RWPE1 (cell line): ENCODE data around the gene TAX1BP3.

Experiments
- CTCF ChIA-PET: fragments of 350-600 bp; sonication (Branson Sonifier 250); formaldehyde crosslinking; extraction: SDS; loops from one replicate; lab custom pipeline; 2021; lab: Yijun Ruan, JAX
- POLR2A ChIA-PET: fragments of 400-600 bp; formaldehyde crosslinking; extraction: SDS; loops from one replicate; lab custom pipeline; 2020; ENCODE audit warnings: antibody characterized with exemption; ENCODE audit not compliant: low non-redundant PET; lab: Yijun Ruan, JAX
- DNase-seq: peaks from one replicate; pipeline ENCODE4 v3.0.0; 2012; ENCODE audit warnings: low spot score
- H3K27ac ChIP-seq: fragments of 450-650 bp; 2 replicates; pipeline ENCODE4 v1.5.1; 2017
- CTCF ChIP-seq: fragments of 450-650 bp; conservative IDR thresholded peaks from 2 replicates; pipeline ENCODE4 v1.5.1; 2017; ENCODE audit warnings: low read depth, mild to moderate bottlenecking

Gene TAX1BP3

DNA sequence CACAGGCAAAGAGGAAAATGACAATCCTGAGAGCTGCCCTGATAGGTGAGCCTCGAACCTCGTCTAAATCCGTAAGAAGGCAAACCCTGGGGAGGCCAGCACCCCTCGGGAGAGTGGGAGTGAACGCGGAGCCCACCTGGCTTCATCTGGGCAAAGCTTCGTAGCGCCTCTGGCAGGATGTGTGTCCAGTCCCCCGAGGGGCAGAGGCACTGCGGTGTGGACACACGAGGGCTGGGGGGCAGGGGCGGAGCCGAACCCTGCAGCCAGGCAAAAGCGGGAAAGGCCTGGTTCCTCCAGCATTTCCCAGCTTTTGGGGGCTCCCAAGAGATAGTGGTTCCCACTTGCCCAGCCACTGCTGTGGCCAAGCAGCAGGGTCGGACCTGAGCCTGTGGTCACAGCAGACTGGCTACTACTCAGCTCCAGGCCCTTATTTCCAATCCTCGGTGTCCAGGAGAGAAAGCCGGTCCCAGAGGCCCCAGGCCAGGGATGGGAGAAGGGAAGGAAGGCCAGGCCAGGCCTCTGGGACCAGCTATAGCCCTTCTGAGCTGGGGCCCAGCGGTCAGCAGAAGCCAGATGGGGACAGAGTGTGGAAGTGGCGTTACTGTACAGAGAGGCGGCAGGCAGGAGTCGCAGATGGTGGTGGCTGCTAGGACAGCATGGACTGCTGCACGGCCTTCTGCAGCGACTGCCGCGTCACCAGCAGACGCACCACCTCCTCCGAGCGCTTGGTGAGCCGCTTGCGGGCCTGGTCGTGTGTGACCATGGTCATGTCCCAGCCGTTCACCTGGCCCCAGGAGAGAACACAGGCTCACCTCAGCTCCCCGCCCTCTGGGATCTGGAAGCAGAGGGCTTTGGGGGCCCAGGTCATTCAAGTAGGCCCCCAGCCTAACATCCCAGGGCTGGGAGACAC lies 5.0 kb downstream of the TAX1BP3 start:
- no peak for TF ChIP-seq CTCF
- POLR2A ChIA-PET, result no interaction called here

GRCh38 chr17:3660311-3660891 lies 8.0 kb downstream of the TAX1BP3 start:
- DNase-seq, result no peak
- POLR2A ChIA-PET, result interaction anchor here (0.6 to 1.0 kb wide), 2 partner anchors 24 to 954 kb away, joined by 3 to 5 read pairs; partner anchors contain the start of genes CTNS and SHPK
- CTCF ChIA-PET, result interaction anchor here (0.5 kb wide), 1 partner anchor 832 kb away, joined by 3 read pairs; no protein-coding TSS in a partner anchor
- TF ChIP-seq CTCF, result no peak
- peak overlapping the region; percentile 92 for H3K27ac ChIP-seq

More for the DNA sequence above, 5.0 kb downstream of the TAX1BP3 start:
- no peak for DNase-seq
- H3K27ac ChIP-seq, result peak overlapping the region; percentile 92
- CTCF ChIA-PET, result no interaction called here

DNA sequence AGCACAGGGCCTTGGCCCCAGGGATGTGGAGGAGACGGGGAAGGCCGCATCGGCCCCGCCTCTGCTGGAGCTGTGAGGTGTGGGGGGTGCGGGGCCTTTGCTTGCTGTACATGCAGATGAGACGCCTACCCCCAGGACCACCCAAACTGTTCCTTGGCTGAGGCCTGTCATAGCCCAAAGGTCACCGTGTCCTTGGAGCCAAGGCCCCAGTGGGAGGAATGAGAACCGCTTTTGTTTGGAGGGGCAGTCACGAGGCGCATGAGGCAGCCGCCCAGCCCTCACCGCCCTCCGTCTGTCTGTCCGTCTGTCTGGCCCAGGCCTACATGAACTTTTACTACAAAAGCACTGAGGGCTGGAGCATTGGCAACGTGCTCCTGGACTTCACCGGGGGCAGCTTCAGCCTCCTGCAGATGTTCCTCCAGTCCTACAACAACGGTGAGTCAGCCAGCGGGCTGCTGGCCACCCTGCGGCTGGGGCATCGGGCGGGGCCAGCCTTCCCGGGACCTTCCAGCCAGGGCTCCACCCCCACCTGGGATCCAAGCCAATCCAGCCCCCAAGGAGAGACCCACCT lies 8.8 kb downstream of the TAX1BP3 start:
- POLR2A ChIA-PET, result interaction anchor here (0.5 to 1.0 kb wide), 2 partner anchors 23 to 835 kb away, joined by 5 to 6 read pairs; partner anchors contain the start of genes CTNS and SHPK
- peak; percentile 60 for DNase-seq
- H3K27ac ChIP-seq, result peak overlapping the region; percentile 92
- no peak for TF ChIP-seq CTCF
- CTCF ChIA-PET, result interaction anchor here (0.5 kb wide), 1 partner anchor 832 kb away, joined by 3 read pairs; no protein-coding TSS in a partner anchor

- ChIA-PET CTCF (no interaction called here), POLR2A (interaction anchor here (0.5 to 1.0 kb wide), 2 partner anchors 23 to 835 kb away, joined by 5 to 6 read pairs; partner anchors contain the start of genes CTNS and SHPK)
- no peak for TF ChIP-seq CTCF
- DNase-seq, result no peak
- peak overlapping the region; percentile 92 for H3K27ac ChIP-seq
Observed at GRCh38 chr17:3658784-3659449, 9.5 kb downstream of the TAX1BP3 start.

- CTCF ChIA-PET, result interaction anchor here (0.6 kb wide), 1 partner anchor 1405 kb away, joined by 6 read pairs; no protein-coding TSS in a partner anchor
- POLR2A ChIA-PET, result no interaction called here
Observed at GRCh38 chr17:3657874-3658783, 10.2 kb downstream of the TAX1BP3 start.

More at GRCh38 chr17:3657874-3658783, 10.2 kb downstream of the TAX1BP3 start:
- no peak for TF ChIP-seq CTCF
- peak overlapping the region; percentile 92 for H3K27ac ChIP-seq
- DNase-seq, result no peak
